Fibroblast of skin of right biceps (primary cell): ENCODE measurements around the gene ACBD5.

Source experiments
- DNase-seq: peaks from one replicate; pipeline ENCODE4 v3.0.0-alpha.2; 2013

Gene ACBD5

DNA sequence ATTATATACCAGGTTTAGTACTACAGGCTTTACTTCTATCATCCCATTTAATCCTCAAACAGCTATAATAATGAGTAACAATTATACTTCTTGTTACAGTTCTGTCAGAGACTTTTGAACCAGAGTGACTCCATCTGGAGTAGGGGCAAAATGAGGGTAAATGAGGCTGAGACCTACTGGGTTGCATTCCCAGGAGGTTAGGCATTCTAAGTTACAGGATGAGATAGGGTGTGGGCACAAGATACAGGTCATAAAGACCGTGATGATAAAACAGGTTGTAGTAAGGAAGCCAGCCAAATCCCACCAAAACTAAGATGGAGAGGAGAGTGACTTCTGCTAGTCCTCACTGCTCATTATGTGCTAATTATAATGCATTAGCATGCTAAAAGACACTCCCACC is 90.3 kb downstream of the ACBD5 start:
- DNase-seq: no peak

DNA sequence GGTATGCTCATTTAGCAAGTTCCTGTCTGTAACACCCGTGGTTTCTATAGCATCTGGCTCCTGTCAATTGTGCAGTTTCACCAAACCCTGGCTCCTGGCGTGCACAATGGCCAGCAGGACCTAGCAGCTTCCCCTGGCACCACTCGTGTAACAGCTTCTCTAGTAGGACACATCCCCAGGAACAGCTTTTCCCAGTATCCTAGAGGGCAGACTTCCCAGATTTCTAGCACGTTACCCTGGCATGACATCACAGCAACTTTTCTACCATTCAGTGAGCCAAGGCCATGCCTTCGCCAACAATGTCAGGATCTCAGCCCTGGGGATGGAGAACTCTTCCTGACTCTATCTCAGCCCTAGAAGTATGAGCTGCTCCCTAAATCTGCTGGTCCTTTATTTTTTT is 92.9 kb downstream of the ACBD5 start:
- DNase-seq: no peak

DNA sequence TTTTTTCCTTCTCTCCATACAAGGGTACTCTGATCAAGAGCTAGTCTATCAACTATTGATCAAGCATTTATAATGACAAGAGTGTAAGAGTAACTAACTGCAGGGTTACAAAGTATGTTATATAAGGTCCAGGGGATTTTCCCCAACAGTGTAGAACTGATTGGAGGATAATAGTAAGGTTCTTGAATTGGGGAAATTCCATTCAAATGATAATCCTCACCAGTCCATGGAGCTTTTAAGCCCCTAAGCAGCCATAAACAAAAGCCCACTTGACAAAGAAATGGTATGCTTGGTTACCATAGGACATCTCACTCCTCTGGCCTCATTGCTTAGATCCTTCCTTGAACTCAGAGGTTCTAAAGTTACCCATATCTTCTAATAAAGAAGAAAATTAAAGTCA is 94.7 kb downstream of the ACBD5 start:
- DNase-seq: no peak
